Calu3 (cell line): Measurements from ENCODE around the gene VPS41. TPM values are rescaled to one million over a fixed set of nuclear protein-coding genes. Genes with fewer than 3 reads are reported as not detected.

ENCODE experiments used
- BruUV-seq: library from RNA; stranded (reverse); fragments of 400-500 nt; replicated peaks from 2 replicates; lab custom pipeline; 2021; lab: Mats Ljungman, UMichigan
- CTCF ChIA-PET: fragments of 300-600 bp; sonication (Branson Sonifier 250); formaldehyde crosslinking; loops from one replicate; lab custom pipeline; 2022; ENCODE audit warnings: antibody characterized with exemption; lab: Charles Lee
- DNase-seq: peaks from one replicate; pipeline ENCODE4 v3.0.0; 2022
- H3K27ac Mint-ChIP-seq: one replicate; pipeline ENCODE4 v1.8.0; 2022; ENCODE audit warnings: mixed read lengths; ENCODE audit not compliant: unreplicated experiment
- H3K27me3 Mint-ChIP-seq: one replicate; pipeline ENCODE4 v1.8.0; 2022; ENCODE audit warnings: mixed read lengths; ENCODE audit not compliant: unreplicated experiment
- H3K36me3 Mint-ChIP-seq: one replicate; pipeline ENCODE4 v1.8.0; 2022; ENCODE audit warnings: mild to moderate bottlenecking, moderate library complexity, mixed read lengths; ENCODE audit not compliant: insufficient read depth, unreplicated experiment
- H3K4me1 Mint-ChIP-seq: one replicate; pipeline ENCODE4 v1.8.0; 2022; ENCODE audit warnings: mild to moderate bottlenecking, low read depth, mixed read lengths; ENCODE audit not compliant: unreplicated experiment
- H3K4me3 Mint-ChIP-seq: one replicate; pipeline ENCODE4 v1.8.0; 2022; ENCODE audit warnings: mild to moderate bottlenecking, low read depth, moderate library complexity, mixed read lengths; ENCODE audit not compliant: unreplicated experiment
- H3K9me3 Mint-ChIP-seq: one replicate; pipeline ENCODE4 v1.8.0; 2022; ENCODE audit warnings: low read depth, mixed read lengths; ENCODE audit not compliant: unreplicated experiment
- intact Hi-C: fragments of 100-400 bp; cut with micrococcal nuclease; formaldehyde crosslinking; loops from one replicate; pipeline ENCODE4 v1.10.0; 2022; ENCODE audit not compliant: unreplicated experiment
- total RNA-seq: library from RNA; stranded (reverse); gene quantifications from 2 replicates; pipeline ENCODE4 v1.2.3, GENCODE V29; 2022
- TF ChIP-seq, protein P1 (sequence below): fragments of 200-600 bp; IDR thresholded peaks from one replicate; pipeline ENCODE4 v1.8.0; 2022; ENCODE audit warnings: antibody characterized with exemption; ENCODE audit not compliant: unreplicated experiment

Gene VPS41
- total RNA-seq, 1 experiment from 2014 or later, result 292 TPM

DNA sequence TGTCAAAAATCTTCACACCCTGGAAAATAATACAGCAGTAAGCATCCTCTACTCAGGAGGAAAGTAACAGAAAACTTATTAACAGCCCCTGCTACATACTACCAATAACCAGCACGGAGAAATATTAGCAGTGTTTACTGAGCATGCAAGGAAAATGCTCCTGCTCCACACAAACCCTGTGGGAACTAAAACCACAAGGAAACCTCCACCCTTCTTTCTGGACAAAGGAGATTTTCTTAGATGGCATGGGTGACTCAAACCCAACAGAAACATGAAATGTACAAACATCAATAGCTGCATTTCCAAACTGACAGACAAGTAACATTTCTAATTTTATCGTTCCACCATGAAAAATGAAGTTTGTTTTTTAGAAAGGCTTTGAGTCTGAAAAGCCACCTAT is 113.4 kb downstream of the VPS41 start:
- H3K9me3 Mint-ChIP-seq, result no peaks in the 10 kb centered on the region
- peaks cover 46% of the 10 kb centered on the region for H3K36me3 Mint-ChIP-seq
- peaks cover 24% of the 10 kb centered on the region for H3K4me1 Mint-ChIP-seq
- CTCF ChIA-PET, result interaction anchor here (0.6 kb wide), 1 partner anchor 167 kb away, joined by 3 read pairs; no protein-coding TSS in a partner anchor
- TF ChIP-seq, protein P1, sequence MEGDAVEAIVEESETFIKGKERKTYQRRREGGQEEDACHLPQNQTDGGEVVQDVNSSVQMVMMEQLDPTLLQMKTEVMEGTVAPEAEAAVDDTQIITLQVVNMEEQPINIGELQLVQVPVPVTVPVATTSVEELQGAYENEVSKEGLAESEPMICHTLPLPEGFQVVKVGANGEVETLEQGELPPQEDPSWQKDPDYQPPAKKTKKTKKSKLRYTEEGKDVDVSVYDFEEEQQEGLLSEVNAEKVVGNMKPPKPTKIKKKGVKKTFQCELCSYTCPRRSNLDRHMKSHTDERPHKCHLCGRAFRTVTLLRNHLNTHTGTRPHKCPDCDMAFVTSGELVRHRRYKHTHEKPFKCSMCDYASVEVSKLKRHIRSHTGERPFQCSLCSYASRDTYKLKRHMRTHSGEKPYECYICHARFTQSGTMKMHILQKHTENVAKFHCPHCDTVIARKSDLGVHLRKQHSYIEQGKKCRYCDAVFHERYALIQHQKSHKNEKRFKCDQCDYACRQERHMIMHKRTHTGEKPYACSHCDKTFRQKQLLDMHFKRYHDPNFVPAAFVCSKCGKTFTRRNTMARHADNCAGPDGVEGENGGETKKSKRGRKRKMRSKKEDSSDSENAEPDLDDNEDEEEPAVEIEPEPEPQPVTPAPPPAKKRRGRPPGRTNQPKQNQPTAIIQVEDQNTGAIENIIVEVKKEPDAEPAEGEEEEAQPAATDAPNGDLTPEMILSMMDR, result no peak
- intact Hi-C loops, result loop anchor here (5.0 to 10.0 kb wide), 4 partner anchors 152 to 559 kb away; no protein-coding TSS in a partner anchor
- DNase-seq, result no peak
- no peak overlapping the region for H3K4me3 Mint-ChIP-seq
- H3K27ac Mint-ChIP-seq, result no peak overlapping the region
- no TSS peak for BruUV-seq
- H3K27me3 Mint-ChIP-seq, result no peaks in the 10 kb centered on the region

GRCh38 chr7:38781991-38782390 is 127.0 kb downstream of the VPS41 start:
- Mint-ChIP-seq H3K36me3 (peaks cover 42% of the 10 kb centered on the region), H3K4me1 (no peaks in the 10 kb centered on the region), H3K9me3 (no peaks in the 10 kb centered on the region), H3K27me3 (no peaks in the 10 kb centered on the region), H3K4me3 (no peak overlapping the region), H3K27ac (no peak overlapping the region)
- intact Hi-C loops, result no loop called here
- CTCF ChIA-PET, result interaction anchor here (0.8 kb wide), 1 partner anchor 165 kb away, joined by 3 read pairs; no protein-coding TSS in a partner anchor
- no peak for DNase-seq
- no TSS peak for BruUV-seq
- TF ChIP-seq, protein P1, result no peak

GRCh38 chr7:38777609-38778008 is 131.4 kb downstream of the VPS41 start:
- Mint-ChIP-seq H3K27me3 (no peaks in the 10 kb centered on the region), H3K4me3 (no peak overlapping the region), H3K27ac (no peak overlapping the region), H3K9me3 (no peaks in the 10 kb centered on the region), H3K4me1 (no peaks in the 10 kb centered on the region), H3K36me3 (peaks cover 53% of the 10 kb centered on the region)
- BruUV-seq, result no TSS peak
- CTCF ChIA-PET, result no interaction called here
- intact Hi-C loops, result no loop called here
- TF ChIP-seq, protein P1, result no peak
- no peak for DNase-seq

- H3K36me3 Mint-ChIP-seq, result peaks cover 42% of the 10 kb centered on the region
- peak overlapping the region; percentile 24 for H3K27ac Mint-ChIP-seq
- CTCF ChIA-PET, result interaction anchor here (0.7 kb wide), 1 partner anchor 791 kb away, joined by 3 read pairs; no protein-coding TSS in a partner anchor
- no peak overlapping the region for H3K4me3 Mint-ChIP-seq
- intact Hi-C loops, result no loop called here
- no peak for DNase-seq
- H3K4me1 Mint-ChIP-seq, result no peaks in the 10 kb centered on the region
- no peaks in the 10 kb centered on the region for H3K9me3 Mint-ChIP-seq
- H3K27me3 Mint-ChIP-seq, result no peaks in the 10 kb centered on the region
- TF ChIP-seq, protein P1, result no peak
- BruUV-seq, result no TSS peak
Measured at GRCh38 chr7:38775506-38776175, 133.3 kb downstream of the VPS41 start.
